Ishikawa (cell line): ENCODE data around the gene CUL9.

Experiments
- RAD21 ChIP-seq: IDR thresholded peaks from 2 replicates; pipeline ENCODE4 v1.6.1; 2012; ENCODE audit warnings: low read depth
- TAF1 ChIP-seq: IDR thresholded peaks from 2 replicates; pipeline ENCODE4 v1.6.1; 2012; ENCODE audit warnings: low read depth, mild to moderate bottlenecking
- TF ChIP-seq, protein P1 (sequence below): IDR thresholded peaks from 2 replicates; pipeline ENCODE4 v1.6.1; 2012
- TF ChIP-seq, protein P2 (sequence below): IDR thresholded peaks from 2 replicates; pipeline ENCODE4 v1.6.1; 2012

DNA sequence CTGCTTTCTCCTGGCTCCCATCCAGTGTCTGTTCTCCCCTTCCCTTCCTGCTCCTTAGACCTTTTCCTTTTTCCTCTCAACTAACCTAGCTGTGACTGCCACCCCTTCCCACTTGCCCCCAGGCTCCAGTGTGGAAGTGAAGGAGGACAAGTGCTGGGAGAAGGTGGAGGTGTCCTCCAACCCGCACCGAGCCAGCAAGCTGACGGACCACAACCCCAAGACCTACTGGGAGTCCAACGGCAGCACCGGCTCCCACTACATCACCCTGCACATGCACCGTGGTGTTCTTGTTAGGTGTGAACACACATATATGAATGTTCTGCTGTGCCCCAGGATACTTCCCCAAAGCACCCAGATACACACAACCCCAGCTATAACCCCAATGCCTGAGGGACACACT lies 18.5 kb downstream of the CUL9 start:
- TF ChIP-seq, protein P1, sequence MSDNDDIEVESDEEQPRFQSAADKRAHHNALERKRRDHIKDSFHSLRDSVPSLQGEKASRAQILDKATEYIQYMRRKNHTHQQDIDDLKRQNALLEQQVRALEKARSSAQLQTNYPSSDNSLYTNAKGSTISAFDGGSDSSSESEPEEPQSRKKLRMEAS = no peak
- TF ChIP-seq RAD21 (no peak), TAF1 (no peak)
- TF ChIP-seq, protein P2, sequence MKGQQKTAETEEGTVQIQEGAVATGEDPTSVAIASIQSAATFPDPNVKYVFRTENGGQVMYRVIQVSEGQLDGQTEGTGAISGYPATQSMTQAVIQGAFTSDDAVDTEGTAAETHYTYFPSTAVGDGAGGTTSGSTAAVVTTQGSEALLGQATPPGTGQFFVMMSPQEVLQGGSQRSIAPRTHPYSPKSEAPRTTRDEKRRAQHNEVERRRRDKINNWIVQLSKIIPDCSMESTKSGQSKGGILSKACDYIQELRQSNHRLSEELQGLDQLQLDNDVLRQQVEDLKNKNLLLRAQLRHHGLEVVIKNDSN = no peak
